GM13976 (cell line): ENCODE data around the gene SLIT3.
"Not testable (repeated sequence)": the region's sequence is repeated elsewhere in the genome, so short reads cannot be mapped to it uniquely, and the experiment has no call there.

Source experiments
- DNase-seq: peaks from one replicate; pipeline ENCODE4 v3.0.0; 2012; ENCODE audit warnings: low spot score
- in situ Hi-C: fragments of 300-500 bp; cut with MboI; formaldehyde crosslinking; loops from one replicate; pipeline ENCODE4 v1.12.0; 2022; ENCODE audit warnings: low sequenced_read_pairs, mixed read lengths, inconsistent platforms; ENCODE audit not compliant: unreplicated experiment
- TF ChIP-seq, protein P1 (sequence below): IDR thresholded peaks from 2 replicates; pipeline ENCODE4 v1.5.1; 2012; ENCODE audit warnings: borderline replicate concordance, mild to moderate bottlenecking; ENCODE audit not compliant: insufficient read depth; ENCODE audit errors: extremely low read depth, missing control alignments, control extremely low read depth

Gene SLIT3

DNA sequence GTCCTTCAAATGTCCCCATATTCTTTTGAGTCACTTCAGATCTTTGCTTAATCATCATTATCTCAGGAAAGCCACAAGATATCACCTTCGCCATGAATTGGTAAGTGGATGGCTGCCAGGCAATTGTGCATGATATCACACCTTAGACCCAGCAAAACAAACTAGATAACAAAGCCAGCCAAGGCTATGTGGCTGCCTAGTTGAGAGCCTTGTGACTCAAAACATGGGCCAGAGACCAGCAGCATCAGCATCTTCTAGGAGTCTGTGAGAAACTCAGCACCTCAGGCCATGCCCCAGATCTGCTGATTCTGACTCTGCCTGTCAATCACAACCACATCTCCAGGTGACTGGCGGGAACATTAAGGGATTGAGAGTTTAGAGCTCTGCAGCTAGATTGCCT is 82.8 kb downstream of the SLIT3 start:
- TF ChIP-seq, protein P1, sequence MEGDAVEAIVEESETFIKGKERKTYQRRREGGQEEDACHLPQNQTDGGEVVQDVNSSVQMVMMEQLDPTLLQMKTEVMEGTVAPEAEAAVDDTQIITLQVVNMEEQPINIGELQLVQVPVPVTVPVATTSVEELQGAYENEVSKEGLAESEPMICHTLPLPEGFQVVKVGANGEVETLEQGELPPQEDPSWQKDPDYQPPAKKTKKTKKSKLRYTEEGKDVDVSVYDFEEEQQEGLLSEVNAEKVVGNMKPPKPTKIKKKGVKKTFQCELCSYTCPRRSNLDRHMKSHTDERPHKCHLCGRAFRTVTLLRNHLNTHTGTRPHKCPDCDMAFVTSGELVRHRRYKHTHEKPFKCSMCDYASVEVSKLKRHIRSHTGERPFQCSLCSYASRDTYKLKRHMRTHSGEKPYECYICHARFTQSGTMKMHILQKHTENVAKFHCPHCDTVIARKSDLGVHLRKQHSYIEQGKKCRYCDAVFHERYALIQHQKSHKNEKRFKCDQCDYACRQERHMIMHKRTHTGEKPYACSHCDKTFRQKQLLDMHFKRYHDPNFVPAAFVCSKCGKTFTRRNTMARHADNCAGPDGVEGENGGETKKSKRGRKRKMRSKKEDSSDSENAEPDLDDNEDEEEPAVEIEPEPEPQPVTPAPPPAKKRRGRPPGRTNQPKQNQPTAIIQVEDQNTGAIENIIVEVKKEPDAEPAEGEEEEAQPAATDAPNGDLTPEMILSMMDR, result no peak
- no peak for DNase-seq
- in situ Hi-C loops, result no loop called here

DNA sequence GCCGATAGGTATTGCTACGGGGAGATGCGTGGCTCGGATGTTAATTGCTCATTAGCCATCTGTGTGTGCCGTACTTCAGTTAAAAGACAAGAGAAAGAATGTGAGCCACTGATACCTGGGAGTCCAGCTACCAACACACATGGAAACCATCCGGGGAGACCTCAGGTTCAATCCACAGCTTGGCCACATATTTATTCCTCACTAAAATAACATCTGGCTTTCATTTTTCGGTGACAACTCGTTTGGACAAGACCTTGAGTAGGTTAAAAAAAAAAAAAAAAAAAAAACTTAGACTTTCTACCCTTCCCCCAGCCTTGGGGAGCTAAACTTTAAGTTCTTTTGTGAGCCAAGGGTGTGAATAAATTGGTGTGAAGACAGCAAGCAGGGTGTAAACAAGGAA is 84.1 kb downstream of the SLIT3 start:
- TF ChIP-seq, protein P1, result no peak
- in situ Hi-C loops, result no loop called here
- no peak for DNase-seq

DNA sequence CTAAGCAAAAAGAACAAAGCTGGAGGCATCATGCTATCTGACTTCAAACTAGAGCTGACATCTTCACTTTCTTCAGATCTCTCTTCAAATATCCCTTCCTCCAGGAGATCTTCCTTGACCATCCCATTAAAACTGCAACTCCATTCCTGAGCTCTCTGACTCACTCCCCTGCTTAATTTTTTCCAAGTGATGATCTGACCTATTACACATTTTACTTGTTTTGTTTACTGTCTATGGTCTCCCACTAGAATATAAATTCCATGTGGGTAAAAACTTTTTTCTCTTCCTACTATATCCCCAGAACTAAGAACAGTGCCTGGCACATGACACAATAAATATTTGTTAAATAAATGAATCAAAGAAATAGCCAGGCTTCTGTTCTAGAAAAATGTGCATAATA is 87.5 kb downstream of the SLIT3 start:
- TF ChIP-seq, protein P1, result no peak
- no peak for DNase-seq
- in situ Hi-C loops, result no loop called here

DNA sequence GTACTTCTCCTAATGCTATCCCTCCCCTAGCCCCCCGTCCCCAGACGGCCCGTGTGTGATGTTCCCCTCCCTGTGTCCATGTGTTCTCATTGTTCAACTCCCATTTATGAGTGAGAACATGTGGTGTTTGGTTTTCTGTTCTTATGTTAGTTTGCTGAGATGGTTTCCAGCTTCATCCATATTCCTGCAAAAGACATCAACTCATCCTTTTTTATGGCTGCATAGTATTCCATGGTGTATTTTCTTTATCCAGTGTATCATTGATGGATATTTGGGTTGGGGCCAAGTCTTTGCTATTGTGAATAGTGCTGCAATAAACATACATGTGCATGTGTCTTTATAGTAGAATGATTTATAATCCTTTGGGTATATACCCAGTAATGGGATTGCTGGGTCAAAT is 89.2 kb downstream of the SLIT3 start:
- in situ Hi-C loops, DNase-seq: not testable (repeated sequence)

DNA sequence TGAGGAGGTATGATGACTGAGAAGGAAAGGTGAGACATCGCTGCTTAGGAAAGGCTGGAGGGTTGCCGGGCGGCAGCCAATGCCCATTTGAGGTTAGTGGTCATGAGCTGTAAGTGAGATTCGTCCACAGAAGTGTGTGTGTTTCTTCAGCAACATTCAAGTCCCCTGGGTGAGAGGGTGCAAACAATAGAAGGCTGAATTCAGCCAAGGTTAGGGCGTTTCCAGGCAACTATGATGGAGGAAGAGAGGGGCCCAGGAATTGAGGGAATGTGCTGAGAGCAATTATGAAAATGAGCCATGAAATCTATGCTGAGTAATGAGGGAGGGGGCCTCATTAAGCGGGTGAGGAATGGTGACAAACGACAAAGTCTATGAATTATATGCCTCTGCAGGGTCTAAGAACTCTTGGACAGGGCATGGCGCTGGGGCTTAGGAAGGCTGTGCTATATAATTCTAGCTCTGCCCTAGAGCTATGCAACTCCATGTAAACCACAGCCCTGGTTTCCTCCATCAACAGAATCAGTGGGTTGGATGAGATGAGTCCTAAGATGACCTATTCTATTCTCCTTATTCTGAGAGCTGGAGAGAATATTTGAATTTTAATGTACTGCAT is 96.0 kb downstream of the SLIT3 start:
- in situ Hi-C loops, result no loop called here
- DNase-seq, result no peak
- TF ChIP-seq, protein P1, result no peak

DNA sequence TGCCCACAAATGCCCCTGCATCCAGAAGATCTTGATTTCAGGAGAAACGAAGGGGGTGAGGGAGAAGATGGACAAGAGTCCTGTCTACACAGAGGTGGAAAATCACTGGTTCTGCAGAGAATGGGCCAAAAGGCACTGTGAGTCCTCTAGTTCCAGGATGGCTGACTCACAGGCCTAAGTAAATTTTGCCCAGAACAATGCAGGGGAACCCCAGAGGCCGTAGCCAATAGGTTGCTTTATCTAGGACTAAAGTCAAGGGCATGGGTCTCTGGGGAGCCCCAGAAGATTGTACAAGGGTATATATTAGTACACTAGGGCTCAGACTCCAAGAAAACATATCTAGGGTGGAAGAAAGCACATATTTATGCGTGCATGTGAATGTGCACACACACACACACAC is 98.0 kb downstream of the SLIT3 start:
- in situ Hi-C loops, result no loop called here
- TF ChIP-seq, protein P1, result no peak
- no peak for DNase-seq

DNA sequence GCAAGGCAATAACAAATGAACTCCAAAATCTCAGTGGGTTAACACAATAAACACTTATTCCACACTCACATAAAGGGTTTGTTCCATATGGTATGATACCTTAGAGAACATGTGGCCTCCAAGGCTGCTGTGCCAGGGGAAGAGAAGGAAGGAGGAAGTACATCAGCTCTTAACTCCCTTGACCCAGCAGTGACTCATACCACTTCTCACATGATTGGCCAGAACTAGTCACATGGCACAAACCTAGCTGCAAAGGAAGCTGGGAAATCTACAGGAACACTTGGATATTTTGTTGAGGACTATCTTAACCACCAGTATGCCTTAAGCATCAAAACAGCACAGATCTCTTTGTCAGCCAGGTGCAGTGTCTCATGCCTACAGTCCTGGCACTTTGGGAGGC is 99.3 kb downstream of the SLIT3 start:
- no peak for DNase-seq
- in situ Hi-C loops, result no loop called here
- TF ChIP-seq, protein P1, result no peak
